GM04504 (cell line): ENCODE results near the gene CELF2.
"Not testable (repeated sequence)": the region's sequence is repeated elsewhere in the genome, so short reads cannot be mapped to it uniquely, and the experiment has no call there.

Source experiments
- DNase-seq: peaks from one replicate; pipeline ENCODE4 v3.0.0-alpha.2; 2012; ENCODE audit warnings: low read depth

The CELF2 gene

GRCh38 chr10:11097686-11098085 is 80.0 kb downstream of the CELF2 start:
- DNase-seq: no peak

- no peak for DNase-seq
Observed at GRCh38 chr10:11098666-11099065, 81.0 kb downstream of the CELF2 start.

GRCh38 chr10:11104772-11105675 is 87.4 kb downstream of the CELF2 start:
- DNase-seq: no peak

- DNase-seq: no peak
Observed at GRCh38 chr10:11105676-11106004, 88.0 kb downstream of the CELF2 start.

GRCh38 chr10:11106621-11107374 is 89.1 kb downstream of the CELF2 start:
- DNase-seq: no peak

- no peak for DNase-seq
Observed at GRCh38 chr10:11107948-11108347, 90.3 kb downstream of the CELF2 start.

GRCh38 chr10:11108356-11108755 is 90.7 kb downstream of the CELF2 start:
- DNase-seq: no peak

GRCh38 chr10:11109590-11109989 is 91.9 kb downstream of the CELF2 start:
- no peak for DNase-seq

- DNase-seq: no peak
Observed at GRCh38 chr10:11110539-11110938, 92.9 kb downstream of the CELF2 start.

GRCh38 chr10:11111490-11111889 is 93.8 kb downstream of the CELF2 start:
- no peak for DNase-seq

- no peak for DNase-seq
Observed at GRCh38 chr10:11112718-11113117, 95.0 kb downstream of the CELF2 start.

GRCh38 chr10:11113156-11113555 is 95.5 kb downstream of the CELF2 start:
- DNase-seq: no peak

GRCh38 chr10:11114269-11114668 is 96.6 kb downstream of the CELF2 start:
- no peak for DNase-seq

GRCh38 chr10:11115337-11115736 is 97.7 kb downstream of the CELF2 start:
- no peak for DNase-seq

- DNase-seq: no peak
Observed at GRCh38 chr10:11116361-11116760, 98.7 kb downstream of the CELF2 start.

- DNase-seq: no peak
Observed at GRCh38 chr10:11116817-11117216, 99.1 kb downstream of the CELF2 start.

GRCh38 chr10:11118686-11119085 is 101.0 kb downstream of the CELF2 start:
- DNase-seq: no peak

- no peak for DNase-seq
Observed at GRCh38 chr10:11119843-11120242, 102.2 kb downstream of the CELF2 start.

- DNase-seq: no peak
Observed at GRCh38 chr10:11120711-11121110, 103.0 kb downstream of the CELF2 start.

- not testable (repeated sequence) for DNase-seq
Observed at GRCh38 chr10:11123892-11124291, 106.2 kb downstream of the CELF2 start.

- no peak for DNase-seq
Observed at GRCh38 chr10:11125004-11125403, 107.3 kb downstream of the CELF2 start.

GRCh38 chr10:11127017-11127416 is 109.3 kb downstream of the CELF2 start:
- DNase-seq: not testable (repeated sequence)

- DNase-seq: no peak
Observed at GRCh38 chr10:11131112-11131639, 113.5 kb downstream of the CELF2 start.
